A172 (cell line): Measurements from ENCODE around the gene NUAK1. TPM values are rescaled to one million over a fixed set of nuclear protein-coding genes. Genes with fewer than 3 reads are reported as not detected.
"Not testable (repeated sequence)": the region's sequence is repeated elsewhere in the genome, so short reads cannot be mapped to it uniquely, and the experiment has no call there.

ENCODE experiments used
- DNase-seq: peaks from one replicate; pipeline ENCODE4 v3.0.0-alpha.2; 2015; ENCODE audit warnings: low spot score
- total RNA-seq: library from RNA; depleted of rRNA; stranded (reverse); fragments of >200 nt; shearing (Covaris generic); gene quantifications from 2 replicates; pipeline ENCODE4 v1.2.3, GENCODE V29; 2014

Gene NUAK1
- total RNA-seq, 1 experiment from 2014 or later: 35.5 TPM

DNA sequence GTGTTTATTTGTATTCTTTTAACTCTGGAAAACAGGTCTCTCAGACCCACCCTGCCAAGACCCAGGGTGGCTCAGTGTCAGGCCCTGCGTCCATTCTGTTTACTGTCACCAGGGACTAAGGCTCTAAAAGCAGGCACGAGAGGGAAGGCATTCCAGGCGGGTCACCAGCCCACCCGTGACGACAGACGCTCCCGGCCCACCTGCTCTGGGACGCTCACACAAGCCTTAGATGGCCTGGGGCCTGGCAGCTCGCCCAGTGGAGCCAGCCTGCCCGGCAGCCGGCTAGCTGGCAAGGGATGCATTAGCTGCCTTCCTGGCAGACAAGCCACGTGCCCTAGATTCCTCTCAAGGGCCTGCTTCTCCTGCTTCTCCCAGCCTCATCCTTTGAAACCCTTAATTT lies 9.2 kb upstream of the NUAK1 start:
- DNase-seq: no peak

GRCh38 chr12:106146987-106147386 lies 8.2 kb upstream of the NUAK1 start:
- DNase-seq: no peak

DNA sequence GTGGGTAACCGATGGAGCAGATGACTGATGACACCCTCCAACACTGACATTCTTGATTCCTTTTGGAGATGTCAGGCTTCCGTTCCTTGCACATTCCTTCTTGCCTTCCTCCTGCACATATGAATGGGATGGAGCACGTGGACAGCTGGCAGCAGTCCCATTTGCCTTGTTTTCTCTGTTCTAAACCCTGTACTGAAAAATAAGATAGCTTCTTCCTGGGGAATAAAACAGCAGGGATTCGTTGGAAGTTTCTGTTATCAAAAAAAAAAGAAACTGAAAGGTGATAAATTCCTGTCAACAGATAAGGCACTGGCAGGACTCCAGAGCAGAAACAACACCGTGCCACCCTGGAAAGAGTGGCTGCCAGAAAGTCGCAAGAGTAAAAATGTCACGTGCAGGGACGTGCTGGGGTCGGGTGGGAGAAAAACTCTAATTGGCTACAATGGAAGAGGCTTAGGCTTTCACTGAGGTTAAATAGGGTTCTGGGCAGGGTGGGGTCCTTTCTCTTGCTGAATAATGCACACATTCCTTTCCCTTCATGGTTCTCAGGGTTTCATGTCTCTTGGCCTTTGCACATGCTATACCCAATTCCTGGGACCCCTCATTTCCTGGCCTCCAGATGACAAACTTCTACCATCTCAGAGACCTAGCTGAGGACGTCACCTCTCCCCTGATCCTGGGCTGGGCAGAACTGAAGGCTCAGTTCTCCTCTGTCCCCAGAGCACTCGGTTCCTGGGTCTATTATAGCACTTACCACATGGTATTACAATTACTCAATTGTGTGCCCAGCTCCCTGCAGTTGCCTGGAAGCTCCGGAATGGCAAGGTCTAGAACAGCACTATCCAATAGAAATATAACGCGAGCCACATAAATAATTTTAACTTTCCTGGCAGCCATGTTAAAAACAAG lies 7.0 kb upstream of the NUAK1 start:
- DNase-seq: peak; percentile 52

- peak; percentile 28 for DNase-seq
Measured at GRCh38 chr12:106144847-106145246, 6.1 kb upstream of the NUAK1 start.

GRCh38 chr12:106142591-106143261 lies 4.0 kb upstream of the NUAK1 start:
- DNase-seq: no peak

- DNase-seq: not testable (repeated sequence)
Measured at GRCh38 chr12:106141920-106142319, 3.2 kb upstream of the NUAK1 start.

GRCh38 chr12:106141452-106141851 lies 2.7 kb upstream of the NUAK1 start:
- no peak for DNase-seq

- DNase-seq: no peak
Measured at GRCh38 chr12:106141003-106141402, 2.2 kb upstream of the NUAK1 start.

DNA sequence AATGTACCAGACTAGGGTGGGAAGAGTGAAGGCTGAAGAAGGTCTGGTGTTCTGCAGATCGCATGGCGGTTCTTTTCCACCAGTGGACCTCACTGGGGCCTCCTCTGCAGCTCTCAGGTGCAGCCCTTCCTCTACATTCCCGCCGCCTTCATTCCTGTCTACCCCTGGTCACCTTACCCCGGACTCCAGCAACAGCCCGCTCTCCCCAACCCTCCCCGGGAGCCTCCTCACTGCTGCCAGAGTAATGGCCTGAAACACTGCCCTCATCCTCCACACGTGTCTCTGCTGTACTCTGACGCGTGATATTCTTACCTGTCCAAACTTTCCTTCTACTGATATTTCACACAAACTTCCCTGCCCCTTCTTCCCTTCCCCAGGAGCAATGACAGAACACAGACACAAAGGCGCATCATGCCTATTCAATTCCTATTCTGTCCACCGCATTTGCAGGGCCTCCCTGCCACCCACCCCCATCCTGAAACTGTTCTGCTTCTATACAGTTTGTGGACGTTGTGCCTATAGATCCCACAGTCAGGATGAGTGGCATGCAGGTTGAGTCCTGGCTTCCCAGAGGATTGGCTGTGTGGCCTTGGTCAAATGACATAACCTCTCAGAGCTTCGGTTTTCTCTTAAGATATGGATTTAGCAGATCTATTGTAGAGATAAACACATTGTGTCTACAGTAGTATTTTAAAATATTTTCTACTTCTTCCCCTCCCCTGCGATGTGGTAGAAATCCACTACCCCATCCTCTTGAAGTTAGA lies 1.7 kb upstream of the NUAK1 start:
- DNase-seq: no peak

GRCh38 chr12:106139422-106140171 lies 843 bp upstream of the NUAK1 start:
- DNase-seq: peak; percentile 72

DNA sequence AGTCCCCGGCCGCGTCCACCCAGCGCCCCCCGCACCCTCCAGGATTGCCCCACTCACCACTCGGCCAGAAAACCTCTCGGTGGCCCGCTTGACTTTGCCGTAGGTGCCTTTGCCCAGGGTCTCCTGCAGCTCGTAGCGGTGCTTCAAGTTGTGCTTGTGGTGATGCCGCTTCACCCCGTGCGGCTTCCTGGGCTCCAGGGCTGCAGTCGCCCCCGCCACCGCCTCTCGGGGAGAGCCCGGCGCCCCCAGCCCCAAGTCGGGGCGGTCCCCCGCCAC lies 459 bp downstream of the NUAK1 start:
- no peak for DNase-seq

DNA sequence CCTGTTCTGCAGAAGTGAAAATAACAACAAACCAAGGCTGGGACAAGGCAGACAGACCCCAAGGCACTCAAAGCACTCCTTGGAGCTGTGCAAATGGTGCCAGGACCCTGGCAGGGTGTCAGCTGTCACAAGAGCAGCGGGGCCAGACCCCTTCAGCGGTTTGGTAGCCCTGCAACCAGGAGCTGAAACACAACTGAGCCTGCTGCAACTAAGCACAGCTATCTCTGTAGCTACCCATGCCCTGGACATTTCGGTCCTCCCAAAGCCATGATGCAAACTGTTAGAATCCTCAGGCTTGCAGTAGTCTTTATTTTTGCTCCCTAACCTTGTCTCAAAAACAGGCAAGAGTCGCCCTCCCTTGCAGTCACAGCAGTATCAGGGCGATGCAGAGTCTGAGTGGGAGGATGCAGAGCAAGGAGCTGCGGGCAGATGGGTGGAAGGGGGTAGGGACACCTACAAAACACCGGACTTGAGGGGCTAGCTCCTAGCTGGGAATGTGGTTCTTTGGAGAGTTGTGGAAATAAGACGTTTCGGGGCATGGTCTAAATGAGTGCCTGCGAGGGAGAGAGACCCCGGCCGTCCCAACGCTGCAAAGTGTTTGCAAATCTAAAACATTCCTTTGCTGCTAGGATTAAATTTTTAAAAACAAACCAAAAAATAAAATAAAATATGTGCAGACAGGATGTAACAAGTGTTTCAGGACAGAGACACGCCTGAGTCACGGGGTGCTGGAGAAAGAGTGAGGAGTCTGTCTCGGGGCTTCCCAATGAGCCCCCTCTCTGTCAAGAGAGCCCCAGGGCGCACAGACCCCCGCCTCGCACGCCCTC lies 1.0 kb downstream of the NUAK1 start:
- DNase-seq: no peak

- peak; percentile 87 for DNase-seq
Measured at GRCh38 chr12:106136263-106136662, 2.5 kb downstream of the NUAK1 start.

DNA sequence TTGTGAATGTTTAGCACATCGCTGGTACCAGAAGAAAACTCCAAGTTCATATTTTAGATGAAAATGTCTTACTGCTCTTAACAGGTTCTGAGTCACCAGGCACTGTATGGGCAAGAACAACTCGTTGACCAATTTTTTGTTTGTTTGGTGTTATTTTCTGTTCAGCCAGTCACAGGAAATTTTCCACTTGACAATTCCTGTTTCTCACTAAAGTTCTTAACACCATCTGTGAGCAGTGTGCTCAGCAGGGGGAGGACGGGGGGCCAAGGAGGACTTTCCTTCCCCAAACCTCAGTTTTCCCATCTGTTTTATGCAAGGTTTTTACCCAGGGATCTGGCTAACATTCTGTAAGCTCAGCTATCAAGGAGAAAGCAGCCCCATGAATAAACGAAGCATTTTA lies 3.0 kb downstream of the NUAK1 start:
- DNase-seq: peak; percentile 25

DNA sequence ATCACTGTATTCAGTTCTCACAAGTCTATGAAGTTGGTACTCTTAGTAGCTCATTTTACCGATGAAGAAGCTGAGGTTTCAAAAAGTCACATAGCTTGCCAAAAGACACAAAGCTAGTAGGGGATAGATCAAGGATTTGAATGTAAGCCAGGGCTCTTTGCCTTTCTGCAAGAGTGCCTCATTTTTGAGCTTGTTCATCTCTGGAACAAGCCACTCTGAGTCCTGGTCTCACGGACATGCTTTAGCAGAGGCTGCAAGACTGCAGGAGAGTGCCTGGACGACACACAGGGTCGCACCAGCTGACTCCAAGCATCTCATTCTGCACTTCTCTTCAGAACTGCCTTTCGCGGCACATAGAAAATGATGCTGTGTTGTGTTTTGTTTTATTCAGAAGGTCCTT lies 3.7 kb downstream of the NUAK1 start:
- no peak for DNase-seq

DNA sequence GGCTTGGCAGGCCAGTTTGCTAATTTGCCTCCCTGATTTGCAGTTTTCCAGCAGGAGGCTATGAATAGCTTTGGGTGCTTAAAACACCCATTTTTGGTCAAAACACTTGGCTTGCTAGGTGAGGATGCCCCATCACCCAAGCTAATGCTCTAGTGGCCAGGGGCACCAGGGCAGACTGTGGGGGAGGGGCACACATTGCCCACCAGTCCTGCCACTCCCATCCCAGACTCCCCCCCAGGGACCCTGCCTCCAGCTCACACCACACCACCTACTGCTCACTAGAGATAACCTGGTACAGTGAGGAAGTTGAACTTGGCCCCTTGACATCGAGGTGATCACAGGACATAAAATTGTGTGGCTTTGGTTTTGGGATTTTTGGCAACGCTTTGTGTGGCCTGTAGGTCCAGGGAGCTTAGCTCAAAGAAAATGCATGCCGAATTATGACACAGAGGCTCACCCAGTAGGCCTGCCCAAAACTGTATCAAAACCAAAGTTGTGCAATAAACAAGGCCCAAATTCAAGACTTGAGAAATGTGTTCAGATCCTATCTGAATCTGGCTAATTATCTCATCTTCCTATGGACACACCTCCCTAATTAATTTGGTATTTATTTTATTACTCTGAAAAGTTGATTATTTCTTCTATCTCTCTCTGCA lies 4.3 kb downstream of the NUAK1 start:
- DNase-seq: no peak

- peak; percentile 77 for DNase-seq
Measured at GRCh38 chr12:106133136-106134087, 5.3 kb downstream of the NUAK1 start.

DNA sequence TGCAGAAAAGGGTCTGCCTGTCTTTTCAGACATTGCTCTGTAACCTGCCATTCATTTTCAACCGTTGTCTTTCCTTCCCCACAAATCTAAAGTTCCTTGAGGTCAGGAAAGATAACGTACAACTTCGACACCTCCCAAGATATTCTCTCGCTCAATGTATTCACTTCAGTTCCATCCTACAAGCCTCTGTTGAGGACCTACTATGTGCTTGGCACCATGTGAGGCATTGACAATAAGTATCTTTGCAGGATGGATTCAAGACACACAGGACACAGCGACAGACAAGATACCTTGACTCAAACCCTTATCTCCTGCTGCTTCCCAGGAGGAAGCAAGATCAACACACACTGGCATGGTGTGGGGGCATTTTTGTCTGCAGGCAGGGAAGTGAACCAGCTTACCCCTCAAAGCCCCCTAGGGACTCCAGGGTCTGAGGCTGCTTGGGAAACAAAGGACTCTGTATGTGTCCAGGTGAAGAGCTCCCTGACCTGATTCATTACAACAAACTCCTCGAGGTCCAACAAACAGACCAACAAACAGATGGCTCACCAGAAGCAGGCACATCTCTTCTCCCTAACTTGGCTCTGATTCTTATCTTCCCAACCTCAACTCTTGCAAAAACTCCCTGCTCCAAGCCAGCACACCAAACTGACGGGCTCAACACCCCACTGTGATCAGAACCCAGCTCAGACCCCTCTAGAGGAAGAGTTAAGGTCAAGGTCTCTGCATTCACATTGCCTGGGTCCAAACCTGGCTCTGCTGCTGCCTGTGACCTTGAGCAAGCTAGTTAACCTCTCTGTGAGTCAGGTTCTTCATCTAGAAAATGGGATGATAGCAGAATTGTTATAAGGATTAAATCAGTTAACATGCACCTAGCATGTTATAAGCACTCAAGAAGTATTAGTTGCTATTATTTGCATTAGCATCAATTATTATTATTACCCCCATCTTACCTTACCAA lies 6.3 kb downstream of the NUAK1 start:
- DNase-seq: no peak
